ENCODE data around the gene SMIM32.

DNA sequence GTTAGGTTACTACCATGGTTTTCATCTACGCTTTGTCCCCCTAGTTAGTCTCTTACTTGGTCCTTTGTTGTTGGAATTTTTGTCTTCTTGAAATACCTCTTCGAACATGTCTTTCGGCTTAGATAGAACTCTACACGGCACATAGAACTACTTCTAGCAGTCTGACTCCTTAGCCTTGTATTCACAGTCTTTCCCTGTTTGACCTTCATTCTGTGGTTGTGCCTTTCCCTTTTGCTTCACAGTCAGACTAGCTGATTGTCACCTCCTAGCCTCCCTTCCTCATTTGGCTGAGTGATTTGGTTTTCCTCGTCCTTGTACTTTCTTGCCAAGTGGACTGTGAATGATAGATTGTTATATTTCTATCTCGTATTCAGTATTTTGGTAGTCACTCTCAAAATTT, 49.6 kb downstream of the SMIM32 start:
- TF ChIP-seq, protein P1, sequence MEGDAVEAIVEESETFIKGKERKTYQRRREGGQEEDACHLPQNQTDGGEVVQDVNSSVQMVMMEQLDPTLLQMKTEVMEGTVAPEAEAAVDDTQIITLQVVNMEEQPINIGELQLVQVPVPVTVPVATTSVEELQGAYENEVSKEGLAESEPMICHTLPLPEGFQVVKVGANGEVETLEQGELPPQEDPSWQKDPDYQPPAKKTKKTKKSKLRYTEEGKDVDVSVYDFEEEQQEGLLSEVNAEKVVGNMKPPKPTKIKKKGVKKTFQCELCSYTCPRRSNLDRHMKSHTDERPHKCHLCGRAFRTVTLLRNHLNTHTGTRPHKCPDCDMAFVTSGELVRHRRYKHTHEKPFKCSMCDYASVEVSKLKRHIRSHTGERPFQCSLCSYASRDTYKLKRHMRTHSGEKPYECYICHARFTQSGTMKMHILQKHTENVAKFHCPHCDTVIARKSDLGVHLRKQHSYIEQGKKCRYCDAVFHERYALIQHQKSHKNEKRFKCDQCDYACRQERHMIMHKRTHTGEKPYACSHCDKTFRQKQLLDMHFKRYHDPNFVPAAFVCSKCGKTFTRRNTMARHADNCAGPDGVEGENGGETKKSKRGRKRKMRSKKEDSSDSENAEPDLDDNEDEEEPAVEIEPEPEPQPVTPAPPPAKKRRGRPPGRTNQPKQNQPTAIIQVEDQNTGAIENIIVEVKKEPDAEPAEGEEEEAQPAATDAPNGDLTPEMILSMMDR (IDR thresholded peaks at IDR 0.05; ENCODE audit: insufficient read depth, low read depth, low read length) = no peak
- TF ChIP-seq EZH2 (IDR thresholded peaks at IDR 0.05; ENCODE audit: insufficient read depth, low read length) = no peak
